T-helper 1 cell (primary cell): ENCODE results near the gene SPIC.

Experiments used
- DNase-seq, 5 donors: peaks; one replicate each; pipeline ENCODE4 v3.0.0-alpha.2; 2012 to 2020

SPIC gene

GRCh38 chr12:101536069-101536674, 61.0 kb downstream of the SPIC start:
- no peak for DNase-seq
